Stimulated activated CD4-positive, alpha-beta T cell treated with anti-CD3 and anti-CD28 coated beads, Interleukin-4, amount 100 ng/mL, for 1 hour (primary cell): ENCODE measurements around the gene ANKLE1.

Experiments used
- DNase-seq: peaks from one replicate; pipeline ENCODE4 v3.0.0-alpha.2; 2020

The ANKLE1 gene

GRCh38 chr19:17328517-17329365 lies 47.0 kb downstream of the ANKLE1 start:
- peak; percentile 51 for DNase-seq

- DNase-seq = no peak
Measured at GRCh38 chr19:17329366-17330261, 47.9 kb downstream of the ANKLE1 start.

- DNase-seq = no peak
Measured at GRCh38 chr19:17330262-17331044, 48.8 kb downstream of the ANKLE1 start.

- DNase-seq = no peak
Measured at GRCh38 chr19:17331045-17331558, 49.4 kb downstream of the ANKLE1 start.

GRCh38 chr19:17332360-17332676 lies 50.6 kb downstream of the ANKLE1 start:
- DNase-seq = no peak

GRCh38 chr19:17332677-17333581 lies 51.2 kb downstream of the ANKLE1 start:
- peak; percentile 34 for DNase-seq

GRCh38 chr19:17333611-17334413 lies 52.1 kb downstream of the ANKLE1 start:
- DNase-seq = peak; percentile 74

- peak; percentile 99 for DNase-seq
Measured at GRCh38 chr19:17334414-17335409, 53.0 kb downstream of the ANKLE1 start, which contains the start of gene ANO8. Gene ANO8, minus strand, starts transcription at chr19:17334855. Its CDS starts 185 bp downstream, at chr19:17334670.

GRCh38 chr19:17335575-17335974 lies 53.9 kb downstream of the ANKLE1 start:
- no peak for DNase-seq
